PFSK-1 (cell line): Measurements from ENCODE around the gene STMND1.

Experiments used
- FOXP2 ChIP-seq: optimal IDR thresholded peaks from 2 replicates; pipeline ENCODE3; 2011; ENCODE audit warnings: borderline replicate concordance, control low read depth, inconsistent platforms; ENCODE audit not compliant: insufficient read depth; ENCODE audit errors: extremely low read length, extremely low read depth
- POLR2AphosphoS5 ChIP-seq: IDR thresholded peaks from 2 replicates; pipeline ENCODE4 v1.6.1; 2012; ENCODE audit warnings: low read depth, mild to moderate bottlenecking, control low read depth, low read length, moderate library complexity
- SIN3A ChIP-seq: IDR thresholded peaks from 2 replicates; pipeline ENCODE4 v1.6.1; 2012; ENCODE audit warnings: mild to moderate bottlenecking, low read length, moderate library complexity, borderline replicate concordance; ENCODE audit not compliant: insufficient read depth
- TAF1 ChIP-seq: IDR thresholded peaks from 2 replicates; pipeline ENCODE4 v1.6.1; 2012; ENCODE audit warnings: low read length, control low read depth, borderline replicate concordance; ENCODE audit not compliant: insufficient read depth
- TF ChIP-seq, protein P1 (sequence below), 2 experiments: IDR thresholded peaks; 2 replicates each; pipeline versions ENCODE4 v1.6.1 to v1.8.0; 2011 to 2012; ENCODE audit warnings: low read depth in 2 of 2, low read length in 2 of 2, control low read depth in 1 of 2, inconsistent platforms in 1 of 2, mild to moderate bottlenecking in 1 of 2, moderate library complexity in 1 of 2; ENCODE audit not compliant: insufficient read depth in 1 of 2

The STMND1 gene

GRCh38 chr6:17083397-17083796, 18.5 kb upstream of the STMND1 start:
- TF ChIP-seq TAF1 (no peak), SIN3A (no peak), FOXP2 (no peak), POLR2AphosphoS5 (no peak)
- TF ChIP-seq, protein P1, sequence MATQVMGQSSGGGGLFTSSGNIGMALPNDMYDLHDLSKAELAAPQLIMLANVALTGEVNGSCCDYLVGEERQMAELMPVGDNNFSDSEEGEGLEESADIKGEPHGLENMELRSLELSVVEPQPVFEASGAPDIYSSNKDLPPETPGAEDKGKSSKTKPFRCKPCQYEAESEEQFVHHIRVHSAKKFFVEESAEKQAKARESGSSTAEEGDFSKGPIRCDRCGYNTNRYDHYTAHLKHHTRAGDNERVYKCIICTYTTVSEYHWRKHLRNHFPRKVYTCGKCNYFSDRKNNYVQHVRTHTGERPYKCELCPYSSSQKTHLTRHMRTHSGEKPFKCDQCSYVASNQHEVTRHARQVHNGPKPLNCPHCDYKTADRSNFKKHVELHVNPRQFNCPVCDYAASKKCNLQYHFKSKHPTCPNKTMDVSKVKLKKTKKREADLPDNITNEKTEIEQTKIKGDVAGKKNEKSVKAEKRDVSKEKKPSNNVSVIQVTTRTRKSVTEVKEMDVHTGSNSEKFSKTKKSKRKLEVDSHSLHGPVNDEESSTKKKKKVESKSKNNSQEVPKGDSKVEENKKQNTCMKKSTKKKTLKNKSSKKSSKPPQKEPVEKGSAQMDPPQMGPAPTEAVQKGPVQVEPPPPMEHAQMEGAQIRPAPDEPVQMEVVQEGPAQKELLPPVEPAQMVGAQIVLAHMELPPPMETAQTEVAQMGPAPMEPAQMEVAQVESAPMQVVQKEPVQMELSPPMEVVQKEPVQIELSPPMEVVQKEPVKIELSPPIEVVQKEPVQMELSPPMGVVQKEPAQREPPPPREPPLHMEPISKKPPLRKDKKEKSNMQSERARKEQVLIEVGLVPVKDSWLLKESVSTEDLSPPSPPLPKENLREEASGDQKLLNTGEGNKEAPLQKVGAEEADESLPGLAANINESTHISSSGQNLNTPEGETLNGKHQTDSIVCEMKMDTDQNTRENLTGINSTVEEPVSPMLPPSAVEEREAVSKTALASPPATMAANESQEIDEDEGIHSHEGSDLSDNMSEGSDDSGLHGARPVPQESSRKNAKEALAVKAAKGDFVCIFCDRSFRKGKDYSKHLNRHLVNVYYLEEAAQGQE (IDR thresholded peaks at IDR 0.05; ENCODE audit: insufficient read depth in 1 of 2, low read depth in 2 of 2, low read length in 2 of 2): no peak

DNA sequence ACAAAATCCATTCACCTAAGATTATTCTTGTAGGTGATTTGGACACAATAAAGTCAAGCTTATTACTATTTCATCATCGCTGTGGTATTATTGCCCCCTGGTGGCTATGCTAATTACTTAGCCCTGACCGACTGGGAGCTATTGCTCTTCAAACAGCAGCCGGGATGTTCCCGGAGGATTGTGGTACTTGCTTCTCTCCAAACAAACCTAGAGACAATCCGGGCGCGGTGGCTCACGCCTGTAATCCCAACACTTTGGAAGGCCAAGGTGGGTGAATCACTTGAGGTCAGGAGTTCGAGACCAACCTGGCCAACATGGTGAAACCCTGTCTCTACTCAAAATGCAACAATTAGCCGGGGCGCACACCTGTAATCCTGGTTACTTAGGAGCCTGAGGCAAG, 15.4 kb upstream of the STMND1 start:
- TF ChIP-seq POLR2AphosphoS5 (no peak), TAF1 (no peak), SIN3A (no peak), FOXP2 (no peak)
- TF ChIP-seq, protein P1 (IDR thresholded peaks at IDR 0.05; ENCODE audit: insufficient read depth in 1 of 2, low read depth in 2 of 2, low read length in 2 of 2): no peak

DNA sequence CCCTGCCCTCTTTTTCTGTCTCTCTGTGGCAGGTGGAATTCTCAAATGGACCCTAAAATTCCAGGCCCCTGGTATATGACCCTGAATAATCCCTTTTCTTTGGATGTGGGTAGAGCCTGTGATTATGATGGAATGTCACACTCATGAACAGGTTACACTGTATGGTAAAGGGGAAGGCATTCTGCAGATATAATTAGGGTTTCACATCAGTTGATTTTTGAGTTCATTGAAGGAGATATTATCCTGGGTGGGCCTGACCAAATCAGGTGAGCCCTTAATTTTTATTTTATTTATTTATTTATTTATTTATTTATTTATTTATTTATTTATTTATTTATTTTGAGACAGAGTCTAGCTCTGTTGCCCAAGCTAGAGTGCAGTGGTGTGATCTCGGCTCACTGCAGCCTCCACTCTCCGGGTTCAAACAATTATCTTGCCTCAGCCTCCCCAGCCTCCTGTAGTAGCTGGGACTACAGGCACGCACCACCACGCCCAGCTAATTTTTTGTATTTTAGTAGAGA, 13.7 kb upstream of the STMND1 start:
- TF ChIP-seq, protein P1 (IDR thresholded peaks at IDR 0.05; ENCODE audit: insufficient read depth in 1 of 2, low read depth in 2 of 2, low read length in 2 of 2): no peak
- TF ChIP-seq FOXP2: no peak

- TF ChIP-seq, protein P1 (IDR thresholded peaks at IDR 0.05; ENCODE audit: insufficient read depth in 1 of 2, low read depth in 2 of 2, low read length in 2 of 2): no peak
- TF ChIP-seq SIN3A: no peak
- no peak for TF ChIP-seq TAF1
- no peak for TF ChIP-seq FOXP2
- no peak for TF ChIP-seq POLR2AphosphoS5
Measured at GRCh38 chr6:17091122-17091521, 10.7 kb upstream of the STMND1 start.

GRCh38 chr6:17093686-17094085, 8.2 kb upstream of the STMND1 start:
- TF ChIP-seq, protein P1 (IDR thresholded peaks at IDR 0.05; ENCODE audit: insufficient read depth in 1 of 2, low read depth in 2 of 2, low read length in 2 of 2): no peak
- TF ChIP-seq TAF1: no peak
